Neural cell (in vitro differentiated cells): ENCODE data around the gene LRPPRC.

Source experiments
- CTCF ChIP-seq: fragments of 450-650 bp; IDR thresholded peaks from 2 replicates; pipeline ENCODE4 v1.5.1; 2014; ENCODE audit warnings: antibody characterized with exemption, mild to moderate bottlenecking, moderate library complexity; ENCODE audit not compliant: poor library complexity, severe bottlenecking
- EP300 ChIP-seq: fragments of 450-650 bp; conservative IDR thresholded peaks from 2 replicates; pipeline ENCODE4 v1.6.1; 2014; ENCODE audit warnings: antibody characterized with exemption, mild to moderate bottlenecking, moderate library complexity; ENCODE audit not compliant: poor library complexity, severe bottlenecking
- EZH2 ChIP-seq: fragments of 200-600, 300-800 bp; shearing (Covaris generic), sonication (generic); IDR thresholded peaks from 2 replicates; pipeline ENCODE4 v1.6.1; 2014; ENCODE audit warnings: antibody characterized with exemption, low read length, borderline replicate concordance, mild to moderate bottlenecking; ENCODE audit not compliant: insufficient read depth, poor library complexity, severe bottlenecking
- POLR2AphosphoS5 ChIP-seq: IDR thresholded peaks from 2 replicates; pipeline ENCODE4 v1.6.1; 2012
- SMC3 ChIP-seq: fragments of 450-650 bp; conservative IDR thresholded peaks from 2 replicates; pipeline ENCODE4 v1.6.1; 2014; ENCODE audit warnings: antibody characterized with exemption, mild to moderate bottlenecking, moderate library complexity; ENCODE audit not compliant: poor library complexity
- TAF1 ChIP-seq: IDR thresholded peaks from 2 replicates; pipeline ENCODE4 v1.6.1; 2012; ENCODE audit warnings: low read depth
- TF ChIP-seq, protein P1 (sequence below): IDR thresholded peaks from 2 replicates; pipeline ENCODE4 v1.6.1; 2012; ENCODE audit warnings: borderline replicate concordance

DNA sequence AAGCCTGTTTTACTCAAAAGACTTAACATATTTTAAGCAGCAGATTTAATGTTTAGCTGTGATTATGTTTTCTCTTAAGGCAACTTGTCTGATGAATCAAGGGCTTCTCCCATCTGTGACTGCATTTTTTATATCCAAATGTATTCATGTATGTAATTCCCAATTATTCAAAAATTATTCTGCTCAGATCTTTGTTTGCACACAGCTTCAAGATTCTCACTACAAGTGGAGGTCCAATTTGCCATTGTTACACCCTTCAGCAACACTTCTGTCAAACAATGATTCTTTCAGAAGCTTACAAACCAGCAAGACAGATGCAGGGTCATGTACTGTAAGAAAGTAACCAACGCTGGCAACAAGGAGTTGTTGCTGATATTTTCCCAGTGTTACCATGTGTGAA is 5.9 kb upstream of the LRPPRC start:
- TF ChIP-seq CTCF, result no peak
- no peak for TF ChIP-seq POLR2AphosphoS5
- TF ChIP-seq, protein P1, sequence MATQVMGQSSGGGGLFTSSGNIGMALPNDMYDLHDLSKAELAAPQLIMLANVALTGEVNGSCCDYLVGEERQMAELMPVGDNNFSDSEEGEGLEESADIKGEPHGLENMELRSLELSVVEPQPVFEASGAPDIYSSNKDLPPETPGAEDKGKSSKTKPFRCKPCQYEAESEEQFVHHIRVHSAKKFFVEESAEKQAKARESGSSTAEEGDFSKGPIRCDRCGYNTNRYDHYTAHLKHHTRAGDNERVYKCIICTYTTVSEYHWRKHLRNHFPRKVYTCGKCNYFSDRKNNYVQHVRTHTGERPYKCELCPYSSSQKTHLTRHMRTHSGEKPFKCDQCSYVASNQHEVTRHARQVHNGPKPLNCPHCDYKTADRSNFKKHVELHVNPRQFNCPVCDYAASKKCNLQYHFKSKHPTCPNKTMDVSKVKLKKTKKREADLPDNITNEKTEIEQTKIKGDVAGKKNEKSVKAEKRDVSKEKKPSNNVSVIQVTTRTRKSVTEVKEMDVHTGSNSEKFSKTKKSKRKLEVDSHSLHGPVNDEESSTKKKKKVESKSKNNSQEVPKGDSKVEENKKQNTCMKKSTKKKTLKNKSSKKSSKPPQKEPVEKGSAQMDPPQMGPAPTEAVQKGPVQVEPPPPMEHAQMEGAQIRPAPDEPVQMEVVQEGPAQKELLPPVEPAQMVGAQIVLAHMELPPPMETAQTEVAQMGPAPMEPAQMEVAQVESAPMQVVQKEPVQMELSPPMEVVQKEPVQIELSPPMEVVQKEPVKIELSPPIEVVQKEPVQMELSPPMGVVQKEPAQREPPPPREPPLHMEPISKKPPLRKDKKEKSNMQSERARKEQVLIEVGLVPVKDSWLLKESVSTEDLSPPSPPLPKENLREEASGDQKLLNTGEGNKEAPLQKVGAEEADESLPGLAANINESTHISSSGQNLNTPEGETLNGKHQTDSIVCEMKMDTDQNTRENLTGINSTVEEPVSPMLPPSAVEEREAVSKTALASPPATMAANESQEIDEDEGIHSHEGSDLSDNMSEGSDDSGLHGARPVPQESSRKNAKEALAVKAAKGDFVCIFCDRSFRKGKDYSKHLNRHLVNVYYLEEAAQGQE, result no peak
- no peak for TF ChIP-seq EZH2
- TF ChIP-seq TAF1, result no peak
- TF ChIP-seq SMC3, result no peak
- TF ChIP-seq EP300, result no peak
